Liver (tissue), 9 donors: ENCODE data around the gene SPTBN1. TPM values are rescaled to one million over a fixed set of nuclear protein-coding genes. Genes with fewer than 3 reads are reported as not detected.
A peak's percentile ranks its signal among the peaks of the same experiment; 100 is the strongest.

Source experiments
- DNase-seq: peaks from one replicate; pipeline ENCODE4 v3.0.0-alpha.2; 2017; ENCODE audit warnings: low spot score
- H3K27ac ChIP-seq, 2 donors: one replicate each; pipeline ENCODE4 v1.7.0; 2013; ENCODE audit warnings: inconsistent platforms in 2 of 2, low read length in 2 of 2, control low read depth in 1 of 2, low read depth in 1 of 2, mild to moderate bottlenecking in 1 of 2
- H3K27me3 ChIP-seq, 4 donors: one replicate each; pipeline versions ENCODE4 v1.6.1 to v1.7.0; 2013; ENCODE audit warnings: low read length in 3 of 4, inconsistent platforms in 1 of 4, mild to moderate bottlenecking in 1 of 4, moderate library complexity in 1 of 4; ENCODE audit not compliant: control insufficient read depth in 4 of 4, insufficient read depth in 4 of 4
- H3K36me3 ChIP-seq, 4 donors: one replicate each; pipeline versions ENCODE4 v1.6.1 to v1.7.0; 2013; ENCODE audit warnings: low read length in 3 of 4, mild to moderate bottlenecking in 3 of 4, low read depth in 1 of 4, moderate library complexity in 1 of 4; ENCODE audit not compliant: control insufficient read depth in 4 of 4, insufficient read depth in 3 of 4
- H3K4me1 ChIP-seq, 4 donors: one replicate each; pipeline versions ENCODE4 v1.6.1 to v1.7.0; 2013; ENCODE audit warnings: low read length in 3 of 4, mild to moderate bottlenecking in 3 of 4, moderate library complexity in 1 of 4; ENCODE audit not compliant: control insufficient read depth in 4 of 4, insufficient read depth in 4 of 4
- H3K4me3 ChIP-seq, 3 donors: one replicate each; pipeline versions ENCODE4 v1.6.1 to v1.7.0; 2013; ENCODE audit warnings: low read length in 3 of 3, control low read depth in 1 of 3, low read depth in 1 of 3, mild to moderate bottlenecking in 1 of 3
- H3K9ac ChIP-seq, 2 donors: one replicate each; pipeline ENCODE4 v1.7.0; 2013; ENCODE audit warnings: low read length in 2 of 2, mild to moderate bottlenecking in 2 of 2, moderate library complexity in 2 of 2, control low read depth in 1 of 2, low read depth in 1 of 2
- H3K9me3 ChIP-seq, 4 donors: one replicate each; pipeline versions ENCODE4 v1.6.1 to v1.7.0; 2013; ENCODE audit warnings: low read length in 3 of 4; ENCODE audit not compliant: control insufficient read depth in 4 of 4
- ATF3 ChIP-seq: IDR thresholded peaks from 2 replicates; pipeline ENCODE4 v1.6.1; 2016; ENCODE audit warnings: antibody characterized with exemption
- CTCF ChIP-seq: fragments of 150-350 bp; IDR thresholded peaks from 2 replicates; pipeline ENCODE4 v1.5.1; 2017; ENCODE audit warnings: improper control_type of control experiment, low read depth, low read length; ENCODE audit not compliant: missing input control
- EGR1 ChIP-seq, 2 donors: IDR thresholded peaks; 2 replicates each; pipeline ENCODE4 v1.6.1; 2016 to 2018; ENCODE audit warnings: antibody characterized with exemption in 2 of 2, low read depth in 2 of 2
- FOXA1 ChIP-seq: IDR thresholded peaks from 2 replicates; pipeline ENCODE4 v1.6.1; 2016; ENCODE audit warnings: antibody characterized with exemption
- FOXA2 ChIP-seq: IDR thresholded peaks from 2 replicates; pipeline ENCODE4 v1.6.1; 2016; ENCODE audit warnings: antibody characterized with exemption
- GABPA ChIP-seq, 2 donors: IDR thresholded peaks in 1 of 2; conservative IDR thresholded peaks in 1 of 2; 2 replicates each; pipeline ENCODE4 v1.6.1; 2016; ENCODE audit warnings: antibody characterized with exemption in 2 of 2, mild to moderate bottlenecking in 1 of 2, moderate library complexity in 1 of 2
- HNF4A ChIP-seq, 2 donors: conservative IDR thresholded peaks; 2 replicates each; pipeline ENCODE4 v1.6.1; 2016; ENCODE audit warnings: antibody characterized with exemption in 2 of 2, mild to moderate bottlenecking in 2 of 2
- HNF4G ChIP-seq: IDR thresholded peaks from 2 replicates; pipeline ENCODE4 v1.6.1; 2016; ENCODE audit warnings: antibody characterized with exemption
- JUND ChIP-seq, 2 donors: IDR thresholded peaks; 2 replicates each; pipeline ENCODE4 v1.6.1; 2016; ENCODE audit warnings: antibody characterized with exemption in 2 of 2
- MAX ChIP-seq: IDR thresholded peaks from 2 replicates; pipeline ENCODE4 v1.6.1; 2016; ENCODE audit warnings: antibody characterized with exemption
- NR2F2 ChIP-seq: IDR thresholded peaks from 2 replicates; pipeline ENCODE4 v1.6.1; 2016; ENCODE audit warnings: antibody characterized with exemption
- RAD21 ChIP-seq, 2 donors: IDR thresholded peaks; 2 replicates each; pipeline ENCODE4 v1.6.1; 2016; ENCODE audit warnings: antibody characterized with exemption in 2 of 2, mild to moderate bottlenecking in 2 of 2
- REST ChIP-seq: IDR thresholded peaks from 2 replicates; pipeline ENCODE4 v1.6.1; 2016; ENCODE audit warnings: antibody characterized with exemption, mild to moderate bottlenecking
- RXRA ChIP-seq, 2 donors: IDR thresholded peaks; 2 replicates each; pipeline ENCODE4 v1.6.1; 2017 to 2018; ENCODE audit warnings: antibody characterized with exemption in 2 of 2, mild to moderate bottlenecking in 1 of 2
- SP1 ChIP-seq: IDR thresholded peaks from 2 replicates; pipeline ENCODE4 v1.6.1; 2018; ENCODE audit warnings: antibody characterized with exemption, mild to moderate bottlenecking
- TAF1 ChIP-seq: conservative IDR thresholded peaks from 2 replicates; pipeline ENCODE4 v1.6.1; 2016; ENCODE audit warnings: antibody characterized with exemption, mild to moderate bottlenecking
- YY1 ChIP-seq: IDR thresholded peaks from 2 replicates; pipeline ENCODE4 v1.6.1; 2016; ENCODE audit warnings: antibody characterized with exemption, mild to moderate bottlenecking
- WGBS: extraction: QIAGEN DNeasy Blood & Tissue Kit; methylation state at CpG from one replicate; pipeline ENCODE4 v1.1.7; 2013; 5-methylcytosine and 5-hydroxymethylcytosine counted together
- polyA plus RNA-seq, 2 donors: library from polyadenylated mRNA; stranded (reverse) in 1 of 2; unstranded in 1 of 2; fragments of 200-250 nt in 1 of 2; fragments of >200 nt in 1 of 2; fragmentation: Nextera tagmentation in 1 of 2; extraction: Ambion mirVana in 1 of 2; gene quantifications; one replicate each; pipeline versions ENCODE4 v1.2.1 to v1.2.3, GENCODE V29; 2013 to 2015
- total RNA-seq, 2 donors: library from RNA; depleted of rRNA; stranded (reverse); fragments of >200 nt; gene quantifications; one replicate each; pipeline ENCODE4 v1.2.3, GENCODE V29; 2014
- TF ChIP-seq, protein P1 (sequence below): IDR thresholded peaks from 2 replicates; pipeline ENCODE4 v1.6.1; 2016; ENCODE audit warnings: antibody characterized with exemption
- donor health status: healthy.
- donor health status: healthy.
- donor health status: healthy.
- donor health status: healthy.
- donor health status: healthy.

Gene SPTBN1
- total and polyA plus RNA-seq, 4 donors, result 44.8 to 191 (median 75.9) TPM

DNA sequence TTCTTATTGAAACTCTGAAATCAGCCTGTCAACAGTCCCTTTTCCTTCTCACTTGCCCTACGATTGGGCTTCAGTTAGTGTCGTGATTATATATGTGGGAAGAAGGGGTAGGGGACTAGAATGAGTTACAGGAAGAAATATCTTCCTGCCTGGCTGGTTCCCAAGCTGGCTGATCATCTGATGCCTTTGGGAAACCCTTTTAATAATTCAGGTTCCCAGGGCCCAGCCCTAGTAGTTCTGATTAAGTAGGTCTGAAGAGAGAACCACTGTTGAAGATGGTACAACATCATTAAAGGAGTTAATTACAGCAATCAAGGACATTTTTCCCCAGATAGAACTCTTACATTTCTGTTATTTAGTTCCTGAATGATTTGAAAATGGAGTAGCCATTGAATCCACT lies 157.3 kb downstream of the SPTBN1 start:
- Histone ChIP-seq H3K27ac (peak overlapping the region; percentile 5 to 59), H3K4me1 (peaks cover 8 to 76% (median 68%) of the 10 kb centered on the region in 4 donors), H3K9ac (no peak overlapping the region), H3K36me3 (peaks cover 0 to 38% (median 26%) of the 10 kb centered on the region in 4 donors), H3K4me3 (no peak overlapping the region), H3K9me3 (no peaks in the 10 kb centered on the region), H3K27me3 (no peaks in the 10 kb centered on the region)
- TF ChIP-seq SP1 (no peak), TAF1 (no peak), GABPA (IDR thresholded peaks at IDR 0.05 in 1 of 2, conservative IDR thresholded peaks at IDR 0.05 in 1 of 2) (no peak), MAX (no peak), FOXA2 (no peak), ATF3 (no peak), FOXA1 (no peak)
- TF ChIP-seq, protein P1, sequence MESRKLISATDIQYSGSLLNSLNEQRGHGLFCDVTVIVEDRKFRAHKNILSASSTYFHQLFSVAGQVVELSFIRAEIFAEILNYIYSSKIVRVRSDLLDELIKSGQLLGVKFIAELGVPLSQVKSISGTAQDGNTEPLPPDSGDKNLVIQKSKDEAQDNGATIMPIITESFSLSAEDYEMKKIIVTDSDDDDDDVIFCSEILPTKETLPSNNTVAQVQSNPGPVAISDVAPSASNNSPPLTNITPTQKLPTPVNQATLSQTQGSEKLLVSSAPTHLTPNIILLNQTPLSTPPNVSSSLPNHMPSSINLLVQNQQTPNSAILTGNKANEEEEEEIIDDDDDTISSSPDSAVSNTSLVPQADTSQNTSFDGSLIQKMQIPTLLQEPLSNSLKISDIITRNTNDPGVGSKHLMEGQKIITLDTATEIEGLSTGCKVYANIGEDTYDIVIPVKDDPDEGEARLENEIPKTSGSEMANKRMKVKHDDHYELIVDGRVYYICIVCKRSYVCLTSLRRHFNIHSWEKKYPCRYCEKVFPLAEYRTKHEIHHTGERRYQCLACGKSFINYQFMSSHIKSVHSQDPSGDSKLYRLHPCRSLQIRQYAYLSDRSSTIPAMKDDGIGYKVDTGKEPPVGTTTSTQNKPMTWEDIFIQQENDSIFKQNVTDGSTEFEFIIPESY, result no peak
- whole genome bisulfite sequencing, result 35% methylated on average over 2 of the region's 2 CpGs
- DNase-seq, result no peak

DNA sequence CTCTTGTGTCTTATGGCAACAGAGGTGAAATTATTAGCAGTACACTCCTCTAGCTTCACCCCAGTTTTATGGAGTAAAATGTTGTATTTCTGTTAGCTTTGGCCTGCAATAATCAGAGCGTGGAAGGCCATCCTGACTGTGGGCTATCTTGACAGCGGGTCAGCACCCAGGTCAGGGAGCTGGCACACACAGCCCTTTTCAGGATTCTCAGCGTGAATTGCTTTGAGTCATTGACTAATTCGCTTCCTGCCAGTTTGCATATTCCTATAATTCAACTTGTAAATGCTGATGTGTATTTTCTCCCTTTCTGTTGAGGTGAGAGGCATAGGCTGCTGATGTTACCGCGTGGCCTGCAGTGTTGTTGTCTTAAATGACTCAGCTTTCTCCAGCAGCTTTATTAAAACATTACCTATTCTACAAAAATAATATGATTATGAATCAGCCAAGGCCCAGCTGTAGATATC lies 157.7 kb downstream of the SPTBN1 start:
- no peak for DNase-seq
- 38% methylated on average over 6 of the region's 6 CpGs for WGBS
- Histone ChIP-seq H3K9ac (no peak overlapping the region), H3K36me3 (peaks cover 0 to 43% (median 28%) of the 10 kb centered on the region in 4 donors), H3K27me3 (no peaks in the 10 kb centered on the region), H3K9me3 (no peaks in the 10 kb centered on the region), H3K4me1 (peaks cover 13 to 80% (median 71%) of the 10 kb centered on the region in 4 donors), H3K27ac (peak overlapping the region; percentile 5 to 59), H3K4me3 (no peak overlapping the region)
- no peak for TF ChIP-seq ATF3
- TF ChIP-seq GABPA (IDR thresholded peaks at IDR 0.05 in 1 of 2, conservative IDR thresholded peaks at IDR 0.05 in 1 of 2), result no peak
- peak; percentile 66 for TF ChIP-seq FOXA2
- TF ChIP-seq FOXA1, result no peak
- peak in 1 of 2 donors; percentile 7 for TF ChIP-seq RAD21 (IDR thresholded peaks at IDR 0.05)
- TF ChIP-seq MAX, result peak; percentile 42
- TF ChIP-seq CTCF, result no peak
- TF ChIP-seq RXRA (IDR thresholded peaks at IDR 0.05), result peak; percentile 22 to 52
- no peak for TF ChIP-seq SP1
- no peak for TF ChIP-seq TAF1
- no peak for TF ChIP-seq HNF4G
- no peak for TF ChIP-seq YY1
- TF ChIP-seq EGR1 (IDR thresholded peaks at IDR 0.05; ENCODE audit: low read depth in 2 of 2), result no peak
- TF ChIP-seq JUND (IDR thresholded peaks at IDR 0.05), result no peak
- TF ChIP-seq REST, result peak; percentile 22
- peak in 1 of 2 donors; percentile 3 for TF ChIP-seq HNF4A (conservative IDR thresholded peaks at IDR 0.05)
- TF ChIP-seq NR2F2, result peak; percentile 85
- TF ChIP-seq, protein P1, result no peak
